Heart left ventricle (tissue), 16 donors: ENCODE data around the gene STARD3. TPM values are rescaled to one million over a fixed set of nuclear protein-coding genes. Genes with fewer than 3 reads are reported as not detected.

Experiments
- ATAC-seq, 4 donors: fragments of 200-7000 bp; cut with Tn5 transposase; one replicate each; pipeline ENCODE4 v1.9.1; 2020 to 2022; ENCODE audit warnings: moderate library complexity in 4 of 4, mild to moderate bottlenecking in 3 of 4, moderate number of reproducible peaks in 1 of 4
- DNase-seq, 5 donors: peaks; one replicate each; pipeline ENCODE4 v3.0.0-alpha.2; 2020
- H3K27ac ChIP-seq, 12 donors: fragments of 200-600 bp; sonication (generic) in 4 of 12; one replicate each; pipeline versions ENCODE4 v1.5.0 to v1.8.0; 2016 to 2022; ENCODE audit warnings: mild to moderate bottlenecking in 2 of 12
- H3K27me3 ChIP-seq, 9 donors: fragments of 200-600 bp; sonication (generic) in 2 of 9; one replicate each; pipeline versions ENCODE4 v1.5.1 to v1.8.0; 2016 to 2022; ENCODE audit warnings: mild to moderate bottlenecking in 3 of 9
- H3K36me3 ChIP-seq, 9 donors: fragments of 200-600 bp; sonication (generic) in 2 of 9; one replicate each; pipeline versions ENCODE4 v1.5.0 to v1.8.0; 2018 to 2022; ENCODE audit warnings: mild to moderate bottlenecking in 2 of 9
- H3K4me1 ChIP-seq, 12 donors: fragments of 200-600 bp; sonication (generic) in 4 of 12; one replicate each; pipeline versions ENCODE4 v1.5.0 to v1.8.0; 2016 to 2022; ENCODE audit warnings: mild to moderate bottlenecking in 3 of 12
- H3K4me3 ChIP-seq, 12 donors: fragments of 200-600 bp; sonication (generic) in 4 of 12; one replicate each; pipeline versions ENCODE4 v1.5.0 to v1.8.0; 2017 to 2022; ENCODE audit warnings: mild to moderate bottlenecking in 9 of 12, moderate library complexity in 4 of 12
- H3K9me3 ChIP-seq, 12 donors: fragments of 200-600 bp; sonication (generic) in 4 of 12; one replicate each; pipeline versions ENCODE4 v1.5.0 to v1.8.0; 2016 to 2022; ENCODE audit warnings: mild to moderate bottlenecking in 1 of 12
- CTCF ChIP-seq, 12 donors: fragments of 200-600 bp; sonication (generic) in 4 of 12; IDR thresholded peaks; one replicate each; pipeline versions ENCODE4 v1.5.0 to v1.8.0; 2018 to 2022; ENCODE audit warnings: antibody characterized with exemption in 12 of 12, mild to moderate bottlenecking in 5 of 12
- POLR2A ChIP-seq, 2 donors: fragments of 450-650 bp; IDR thresholded peaks; one replicate each; pipeline ENCODE4 v1.6.1; 2017; ENCODE audit warnings: antibody characterized with exemption in 2 of 2, mild to moderate bottlenecking in 2 of 2, moderate library complexity in 2 of 2
- WGBS, 4 donors: extraction: QIAGEN DNeasy Blood & Tissue Kit in 2 of 4; methylation state at CpG; one replicate each; pipeline versions ENCODE4 v1.1.5 to v1.1.7; 2013 to 2018; 5-methylcytosine and 5-hydroxymethylcytosine counted together
- intact Hi-C, 10 donors: fragments of 100-400 bp; cut with DNase I; formaldehyde crosslinking; loops; one replicate each; pipeline versions ENCODE4 v1.11.1 to v1.14.2; 2022
- polyA plus RNA-seq, 2 donors: library from polyadenylated mRNA; stranded (reverse); fragments of 200-250 nt; gene quantifications; one replicate each; pipeline ENCODE4 v1.2.3, GENCODE V29; 2013
- total RNA-seq, 9 donors: library from RNA; depleted of rRNA in 2 of 9; stranded (reverse); fragments of >200 nt in 2 of 9; fragmentation: NEBNext Ultra II Directional in 3 of 9; extraction: Animal tissue kit (Norgen Biotek cat#: 25700) in 3 of 9; gene quantifications; one replicate each; pipeline versions ENCODE4 v1.1.0 to v1.2.4, GENCODE V29; 2016 to 2023
- donor health status: ischemic (EF 13 %, LVEDD 7.1; RV severe dilation, severe dysfunction).
- donor health status: healthy with polysubstance abuse.
- donor health status: DM: no; HTN: yes; CAD: no.
- donor health status: DM: no; HTN: no; CAD: no.
- donor health status: ischemic (EF 25% LVEDD 6.9; RV normal size, moderate dysfunction).
- donor health status: ischemic (EF 25% LVEDD 5.7; RV mildly dilated, moderate dysfunction).
- donor health status: healthy.
- donor health status: DM: yes; HTN: yes; CAD: no.
- donor health status: ischemic (EF 35%, LVEDD 5.7; RV mildly dilated, moderate dysfunction).
- donor health status: nonischemic (EF 11% LVEDD 7.7; RV severe dilation, severe dysfunction).
- donor health status: DM: yes; HTN: yes; CAD: no.
- donor health status: PGD.
- donor health status: ischemic (EF 29% LVEDD 5.4; RV normal size, mild dysfunction).
- donor health status: nonischemic (EF 23%, LVEDD 6.1; RV moderate dilation, normal function).

Gene STARD3
- total and polyA plus RNA-seq, 11 donors = 14.1 to 57.2 (median 24.2) TPM

GRCh38 chr17:39641097-39641496 is 4.2 kb downstream of the STARD3 start:
- TF ChIP-seq CTCF (IDR thresholded peaks at IDR 0.05) (no peak), POLR2A (IDR thresholded peaks at IDR 0.05) (no peak)
- intact Hi-C loops = no loop called here
- ATAC-seq (no peak), DNase-seq (no peak)
- 83 to 98% (median 96%) methylated on average over 4 of the region's 4 CpGs for WGBS, 4 donors
- Histone ChIP-seq H3K36me3 (no peaks in the 10 kb centered on the region), H3K4me3 (no peak overlapping the region), H3K4me1 (peaks cover 10 to 77% (median 53%) of the 10 kb centered on the region in 12 donors), H3K9me3 (no peaks in the 10 kb centered on the region), H3K27me3 (no peaks in the 10 kb centered on the region), H3K27ac (no peak overlapping the region)

- ATAC-seq (no peak), DNase-seq (no peak)
- Histone ChIP-seq H3K4me3 (no peak overlapping the region), H3K27ac (no peak overlapping the region), H3K4me1 (peaks cover 9 to 75% (median 47%) of the 10 kb centered on the region in 12 donors), H3K27me3 (no peaks in the 10 kb centered on the region), H3K36me3 (no peaks in the 10 kb centered on the region), H3K9me3 (no peaks in the 10 kb centered on the region)
- WGBS, 4 donors = 64 to 72% (median 69%) methylated on average over 7 of the region's 7 CpGs
- intact Hi-C loops = no loop called here
- TF ChIP-seq POLR2A (IDR thresholded peaks at IDR 0.05) (no peak), CTCF (IDR thresholded peaks at IDR 0.05) (no peak)
Measured at GRCh38 chr17:39641883-39642282, 4.9 kb downstream of the STARD3 start.

- H3K9me3 ChIP-seq = no peaks in the 10 kb centered on the region
- H3K4me3 ChIP-seq = no peak overlapping the region
- no peaks in the 10 kb centered on the region for H3K27me3 ChIP-seq
- TF ChIP-seq POLR2A (IDR thresholded peaks at IDR 0.05) (no peak), CTCF (IDR thresholded peaks at IDR 0.05) (no peak)
- WGBS, 4 donors = 84 to 91% (median 86%) methylated on average over 6 to 9 of the region's 9 CpGs
- peaks cover 9 to 75% (median 47%) of the 10 kb centered on the region in 12 donors for H3K4me1 ChIP-seq
- DNase-seq (no peak), ATAC-seq (no peak)
- no peak overlapping the region for H3K27ac ChIP-seq
- no peaks in the 10 kb centered on the region for H3K36me3 ChIP-seq
- intact Hi-C loops = no loop called here
Measured at GRCh38 chr17:39642291-39643074, 5.5 kb downstream of the STARD3 start.

GRCh38 chr17:39643271-39643670 is 6.3 kb downstream of the STARD3 start:
- no peak overlapping the region for H3K4me3 ChIP-seq
- intact Hi-C loops = no loop called here
- TF ChIP-seq POLR2A (IDR thresholded peaks at IDR 0.05) (no peak), CTCF (IDR thresholded peaks at IDR 0.05) (no peak)
- no peaks in the 10 kb centered on the region for H3K27me3 ChIP-seq
- no peaks in the 10 kb centered on the region for H3K36me3 ChIP-seq
- H3K27ac ChIP-seq = no peak overlapping the region
- 73 to 91% (median 77%) methylated on average over 4 of the region's 4 CpGs for WGBS, 4 donors
- DNase-seq (no peak), ATAC-seq (peak in 3 of 4 donors; percentile 12 to 22 (median 16))
- H3K4me1 ChIP-seq = peaks cover 3 to 67% (median 40%) of the 10 kb centered on the region in 12 donors
- H3K9me3 ChIP-seq = no peaks in the 10 kb centered on the region
